ENCODE data around the gene PPFIA4. TPM values are rescaled to one million over a fixed set of nuclear protein-coding genes. Genes with fewer than 3 reads are reported as not detected.

The PPFIA4 gene
- polyA plus RNA-seq, 1 donor (not counting 4 experiments of a cell fraction or from before 2014, with no cell fraction given) = 2.3 TPM

- Histone ChIP-seq H2AFZ (ENCODE audit: control insufficient read depth, low read length) (no peak overlapping the region), H4K20me1 (ENCODE audit: control insufficient read depth, extremely low read depth, insufficient read depth, low read length) (no peaks in the 10 kb centered on the region), H3K79me2 (ENCODE audit: control insufficient read depth, insufficient read depth, low read length) (no peaks in the 10 kb centered on the region), H3K4me2 (ENCODE audit: control insufficient read depth, extremely low read depth, insufficient read depth, low read depth, low read length) (no peak overlapping the region), H3K27me3 (ENCODE audit: control insufficient read depth, extremely low read depth, insufficient read depth, low read length) (peaks cover 27% of the 10 kb centered on the region), H3K9me3 (ENCODE audit: control insufficient read depth, low read depth, low read length) (no peaks in the 10 kb centered on the region), H3K9ac (ENCODE audit: control insufficient read depth, extremely low read depth, insufficient read depth, low read length) (no peak overlapping the region), H3K36me3 (ENCODE audit: control insufficient read depth in 2 of 2, extremely low read depth in 1 of 2, insufficient read depth in 2 of 2, low read length in 2 of 2) (no peaks in the 10 kb centered on the region), H3K4me3 (ENCODE audit: control insufficient read depth in 2 of 3, extremely low read depth in 1 of 3, insufficient read depth in 2 of 3, low read depth in 1 of 3, low read length in 3 of 3) (no peak overlapping the region), H3K27ac (ENCODE audit: control insufficient read depth, insufficient read depth, low read length) (no peak overlapping the region), H3K4me1 (ENCODE audit: control insufficient read depth, extremely low read depth, insufficient read depth, low read length) (no peaks in the 10 kb centered on the region), H3K9me1 (ENCODE audit: control insufficient read depth, extremely low read depth, insufficient read depth, low read length) (no peaks in the 10 kb centered on the region)
- FAIRE-seq = no peak
- DNase-seq (ENCODE audit: low read depth, low spot score) = no peak
- dilution Hi-C loops (cut with MboI; ENCODE audit: extremely low pct_ligation_motif_present, low sequenced_read_pairs) = no loop called here
- TF ChIP-seq EZH2 (IDR thresholded peaks at IDR 0.05; ENCODE audit: low read length) (no peak), CTCF (optimal IDR thresholded peaks at IDR 0.05 in 1 of 3, IDR thresholded peaks at IDR 0.05 in 1 of 3, conservative IDR thresholded peaks at IDR 0.05 in 1 of 3; ENCODE audit: extremely low read depth in 1 of 3, insufficient read depth in 2 of 3, low read length in 3 of 3) (no peak)
Observed at GRCh38 chr1:203063287-203063686, 37.0 kb downstream of the PPFIA4 start.

GRCh38 chr1:203065191-203065590 is 38.9 kb downstream of the PPFIA4 start:
- Histone ChIP-seq H3K4me3 (ENCODE audit: control insufficient read depth in 2 of 3, extremely low read depth in 1 of 3, insufficient read depth in 2 of 3, low read depth in 1 of 3, low read length in 3 of 3) (no peak overlapping the region), H3K4me1 (ENCODE audit: control insufficient read depth, extremely low read depth, insufficient read depth, low read length) (no peaks in the 10 kb centered on the region), H3K9me3 (ENCODE audit: control insufficient read depth, low read depth, low read length) (no peaks in the 10 kb centered on the region), H3K4me2 (ENCODE audit: control insufficient read depth, extremely low read depth, insufficient read depth, low read depth, low read length) (no peak overlapping the region), H3K9ac (ENCODE audit: control insufficient read depth, extremely low read depth, insufficient read depth, low read length) (no peak overlapping the region), H4K20me1 (ENCODE audit: control insufficient read depth, extremely low read depth, insufficient read depth, low read length) (no peaks in the 10 kb centered on the region), H2AFZ (ENCODE audit: control insufficient read depth, low read length) (no peak overlapping the region), H3K27ac (ENCODE audit: control insufficient read depth, insufficient read depth, low read length) (no peak overlapping the region), H3K9me1 (ENCODE audit: control insufficient read depth, extremely low read depth, insufficient read depth, low read length) (no peaks in the 10 kb centered on the region), H3K27me3 (ENCODE audit: control insufficient read depth, extremely low read depth, insufficient read depth, low read length) (peaks cover 16% of the 10 kb centered on the region), H3K36me3 (ENCODE audit: control insufficient read depth in 2 of 2, extremely low read depth in 1 of 2, insufficient read depth in 2 of 2, low read length in 2 of 2) (no peaks in the 10 kb centered on the region), H3K79me2 (ENCODE audit: control insufficient read depth, insufficient read depth, low read length) (no peaks in the 10 kb centered on the region)
- TF ChIP-seq CTCF (optimal IDR thresholded peaks at IDR 0.05 in 1 of 3, IDR thresholded peaks at IDR 0.05 in 1 of 3, conservative IDR thresholded peaks at IDR 0.05 in 1 of 3; ENCODE audit: extremely low read depth in 1 of 3, insufficient read depth in 2 of 3, low read length in 3 of 3) (no peak), EZH2 (IDR thresholded peaks at IDR 0.05; ENCODE audit: low read length) (no peak)
- dilution Hi-C loops (cut with MboI; ENCODE audit: extremely low pct_ligation_motif_present, low sequenced_read_pairs) = no loop called here
- DNase-seq (ENCODE audit: low read depth, low spot score) (no peak), FAIRE-seq (no peak)
